Type B pancreatic cell (in vitro differentiated cells): ENCODE results near the gene CYP1A2. TPM values are rescaled to one million over a fixed set of nuclear protein-coding genes. Genes with fewer than 3 reads are reported as not detected.

Source experiments
- DNase-seq: peaks from one replicate; pipeline ENCODE4 v3.0.0; 2021; ENCODE audit warnings: mixed read lengths; ENCODE audit not compliant: unreplicated experiment; ENCODE audit errors: extremely low spot score
- H3K27ac Mint-ChIP-seq: 2 replicates; pipeline ENCODE4 v1.8.0; 2021; ENCODE audit warnings: mild to moderate bottlenecking, mixed read lengths
- H3K27me3 Mint-ChIP-seq: 2 replicates; pipeline ENCODE4 v1.8.0; 2021; ENCODE audit warnings: mixed read lengths
- H3K36me3 Mint-ChIP-seq: 2 replicates; pipeline ENCODE4 v1.8.0; 2021; ENCODE audit warnings: mixed read lengths
- H3K4me1 Mint-ChIP-seq: one replicate; pipeline ENCODE4 v1.8.0; 2021; ENCODE audit warnings: mixed read lengths; ENCODE audit not compliant: unreplicated experiment
- H3K4me3 Mint-ChIP-seq: 2 replicates; pipeline ENCODE4 v1.8.0; 2021; ENCODE audit warnings: mild to moderate bottlenecking, mixed read lengths
- H3K9me3 Mint-ChIP-seq: 2 replicates; pipeline ENCODE4 v1.8.0; 2021; ENCODE audit warnings: mixed read lengths
- CTCF ChIP-seq: fragments of 200-600 bp; sonication (generic); conservative IDR thresholded peaks from 2 replicates; pipeline ENCODE4 v1.5.0; 2021; ENCODE audit warnings: antibody characterized with exemption, mild to moderate bottlenecking
- total RNA-seq: library from RNA; stranded (reverse); gene quantifications from 2 replicates; pipeline ENCODE4 v1.2.1, GENCODE V29; 2021; ENCODE audit warnings: low replicate concordance

CYP1A2 gene
- total RNA-seq, 1 donor from 2014 or later: not detected

GRCh38 chr15:74716651-74717050 lies 32.0 kb upstream of the CYP1A2 start:
- no peak for TF ChIP-seq CTCF
- Mint-ChIP-seq H3K27ac (peak overlapping the region; percentile 36), H3K36me3 (peaks cover 15% of the 10 kb centered on the region), H3K4me1 (no peaks in the 10 kb centered on the region), H3K27me3 (no peaks in the 10 kb centered on the region), H3K4me3 (no peak overlapping the region), H3K9me3 (no peaks in the 10 kb centered on the region)
- DNase-seq: no peak

DNA sequence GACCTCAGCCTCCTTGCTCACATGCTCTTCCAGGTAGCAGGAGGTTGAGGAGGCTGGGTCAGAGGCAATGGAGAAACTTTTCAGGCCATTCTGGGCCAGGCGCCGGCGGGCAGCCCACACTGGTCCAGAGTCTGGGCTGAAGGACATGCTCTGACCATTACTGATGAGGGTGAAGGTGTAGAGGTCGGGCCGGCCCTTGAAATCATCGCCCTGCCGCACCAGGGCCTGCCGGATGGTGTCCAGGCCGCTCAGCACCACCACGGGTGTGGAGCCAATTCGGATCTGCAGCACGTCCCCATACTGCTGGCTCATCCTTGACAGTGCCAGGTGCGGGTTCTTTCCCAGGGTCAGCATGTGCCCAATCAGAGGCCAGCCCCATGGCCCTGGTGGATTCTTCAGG lies 26.1 kb upstream of the CYP1A2 start:
- no peak for TF ChIP-seq CTCF

GRCh38 chr15:74723187-74723586 lies 25.5 kb upstream of the CYP1A2 start:
- no peak for DNase-seq

More for the DNA sequence above, 26.1 kb upstream of the CYP1A2 start:
- peaks cover 24% of the 10 kb centered on the region for H3K4me1 Mint-ChIP-seq
- peak overlapping the region; percentile 82 for H3K27ac Mint-ChIP-seq
- DNase-seq: no peak
- H3K36me3 Mint-ChIP-seq: peaks cover 17% of the 10 kb centered on the region
- peak overlapping the region; percentile 79 for H3K4me3 Mint-ChIP-seq
- H3K9me3 Mint-ChIP-seq: no peaks in the 10 kb centered on the region
- peaks cover 13% of the 10 kb centered on the region for H3K27me3 Mint-ChIP-seq

DNA sequence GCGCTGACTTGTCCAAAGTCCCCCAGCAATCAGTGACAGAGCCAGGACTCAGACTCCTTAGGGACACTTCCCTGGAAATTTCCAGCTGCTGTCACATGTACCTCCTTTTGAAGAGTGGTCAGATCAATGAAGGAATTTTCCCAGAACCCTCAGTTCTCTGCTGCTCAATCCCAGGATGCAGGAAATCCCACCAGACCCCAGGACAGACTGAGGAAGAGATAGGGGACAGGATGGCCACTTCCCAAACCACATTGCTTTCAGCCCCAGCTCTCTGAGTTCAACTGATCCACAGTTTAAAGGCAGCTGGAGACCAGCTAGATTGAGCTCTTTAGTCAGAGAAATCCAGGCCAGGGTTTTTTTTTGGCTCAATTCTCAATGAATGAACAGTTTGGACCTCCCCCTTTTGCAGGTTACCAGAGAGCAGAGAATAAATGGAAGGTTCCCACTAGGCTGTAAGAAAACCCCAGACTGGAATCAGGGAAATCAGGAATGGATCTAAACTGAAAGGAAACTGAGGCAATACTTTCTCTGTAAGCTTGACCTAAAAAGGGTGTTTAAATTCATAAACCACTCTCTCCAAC lies 24.8 kb upstream of the CYP1A2 start:
- peaks cover 24% of the 10 kb centered on the region for H3K4me1 Mint-ChIP-seq
- no peaks in the 10 kb centered on the region for H3K9me3 Mint-ChIP-seq
- peaks cover 17% of the 10 kb centered on the region for H3K36me3 Mint-ChIP-seq
- no peak for DNase-seq
- no peak for TF ChIP-seq CTCF
- H3K27ac Mint-ChIP-seq: peak overlapping the region; percentile 82
- H3K4me3 Mint-ChIP-seq: peak overlapping the region; percentile 79
- H3K27me3 Mint-ChIP-seq: peaks cover 13% of the 10 kb centered on the region

More at GRCh38 chr15:74723187-74723586, 25.5 kb upstream of the CYP1A2 start:
- Mint-ChIP-seq H3K4me3 (peak overlapping the region; percentile 79), H3K27ac (peak overlapping the region; percentile 82), H3K9me3 (no peaks in the 10 kb centered on the region), H3K4me1 (peaks cover 24% of the 10 kb centered on the region), H3K36me3 (peaks cover 17% of the 10 kb centered on the region), H3K27me3 (peaks cover 13% of the 10 kb centered on the region)
- TF ChIP-seq CTCF: no peak

DNA sequence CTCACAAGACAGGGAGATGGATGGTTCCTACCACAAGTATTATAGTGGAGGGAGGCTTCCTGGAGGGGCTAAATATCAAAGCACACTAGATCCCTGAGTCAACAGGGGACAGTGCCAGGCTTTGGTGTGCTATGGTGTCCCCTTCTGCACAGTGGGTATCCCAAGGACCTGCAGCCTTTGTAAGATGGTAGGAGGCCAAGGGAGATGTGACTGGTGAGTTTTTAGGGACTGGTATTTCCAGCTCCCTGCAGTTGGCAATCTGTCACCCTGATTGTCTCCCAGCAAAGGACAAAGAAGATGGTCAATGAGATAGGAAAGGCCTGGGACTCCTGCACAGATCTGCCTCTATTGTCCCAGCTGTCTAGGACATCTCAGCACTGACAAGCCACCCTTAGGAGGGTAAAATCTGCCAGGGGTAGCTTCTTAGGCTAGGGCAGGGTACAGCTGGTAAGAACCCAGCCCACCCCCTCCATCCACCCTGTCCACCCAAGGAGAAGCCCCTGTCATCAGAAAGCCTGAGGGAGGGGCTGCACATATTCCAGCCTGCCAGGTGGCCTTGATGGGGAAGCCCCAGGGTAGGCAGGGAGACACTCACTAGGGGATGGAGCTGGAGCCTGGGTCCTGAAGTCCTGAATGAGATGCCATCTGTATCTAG lies 23.9 kb upstream of the CYP1A2 start:
- TF ChIP-seq CTCF: no peak
- peak overlapping the region; percentile 79 for H3K4me3 Mint-ChIP-seq
- peaks cover 13% of the 10 kb centered on the region for H3K27me3 Mint-ChIP-seq
- no peaks in the 10 kb centered on the region for H3K9me3 Mint-ChIP-seq
- H3K36me3 Mint-ChIP-seq: peaks cover 14% of the 10 kb centered on the region
- no peak for DNase-seq
- peak overlapping the region; percentile 82 for H3K27ac Mint-ChIP-seq
- H3K4me1 Mint-ChIP-seq: peaks cover 24% of the 10 kb centered on the region
